Hippocampal formation (tissue), 2 donors: ENCODE data around the gene NUP37.
"Not testable (repeated sequence)": the region's sequence is repeated elsewhere in the genome, so short reads cannot be mapped to it uniquely, and the experiment has no call there.

Experiments
- DNase-seq, 2 donors: peaks; one replicate each; lab custom pipeline; 2025; lab: John Stamatoyannopoulos, UW

NUP37 gene

GRCh38 chr12:102089228-102089835, 30.6 kb downstream of the NUP37 start:
- not testable (repeated sequence) for DNase-seq

DNA sequence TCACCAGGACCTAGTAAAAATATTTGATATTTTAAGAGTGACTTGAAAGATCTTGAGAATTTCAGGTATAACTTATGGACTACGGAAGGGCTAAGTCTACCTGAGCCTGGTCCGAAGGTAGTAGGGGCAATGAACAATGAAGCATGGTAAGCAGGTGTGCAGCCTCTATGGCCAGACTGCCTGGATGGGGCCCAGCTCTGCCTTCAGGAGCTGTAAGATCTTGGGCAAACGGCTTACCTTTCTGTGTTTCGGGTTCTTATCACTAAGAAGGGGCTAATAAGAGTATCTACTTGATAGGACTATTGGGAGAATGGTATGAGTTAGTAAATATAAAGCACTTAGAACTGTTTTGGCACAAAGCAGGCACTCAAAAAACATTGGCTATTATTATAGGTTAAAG, 39.1 kb downstream of the NUP37 start:
- no peak for DNase-seq

DNA sequence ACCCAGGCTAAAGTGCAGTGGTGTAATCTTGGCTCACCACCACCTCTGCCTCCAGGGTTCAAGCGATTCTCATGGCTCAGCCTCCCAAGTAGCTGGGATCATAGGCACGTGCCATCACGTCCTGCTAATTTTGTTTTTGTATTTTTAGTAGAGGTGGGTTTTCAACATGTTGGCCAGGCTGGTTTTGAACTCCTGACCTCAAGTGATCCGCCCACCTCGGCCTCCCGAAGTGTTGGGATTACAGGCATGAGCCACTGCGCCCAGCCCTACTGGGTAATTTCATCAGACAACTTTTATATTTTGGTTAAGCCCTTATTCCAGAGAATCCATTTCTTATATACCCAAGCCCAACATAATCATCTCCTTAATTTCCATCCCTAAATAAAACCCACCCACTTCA, 47.8 kb downstream of the NUP37 start:
- DNase-seq = not testable (repeated sequence)

DNA sequence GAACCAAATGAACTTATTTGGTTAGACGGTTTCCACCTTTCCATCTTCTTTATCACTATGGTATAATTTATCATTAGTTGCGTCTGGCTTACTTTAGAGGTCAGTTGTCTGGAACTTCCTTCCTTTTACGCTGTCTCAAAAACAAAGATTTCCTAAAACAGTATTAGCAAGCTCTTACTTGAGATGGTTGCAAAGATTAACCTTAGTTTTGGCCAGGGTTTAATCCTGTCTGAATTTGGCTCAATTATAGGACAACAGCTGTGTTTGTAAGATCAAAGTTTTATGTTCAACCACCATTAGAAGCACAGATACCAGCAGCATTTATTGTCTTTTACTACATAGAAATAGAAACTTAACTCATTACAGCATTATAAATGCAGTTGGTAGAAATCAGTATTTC, 50.2 kb downstream of the NUP37 start:
- DNase-seq = no peak

DNA sequence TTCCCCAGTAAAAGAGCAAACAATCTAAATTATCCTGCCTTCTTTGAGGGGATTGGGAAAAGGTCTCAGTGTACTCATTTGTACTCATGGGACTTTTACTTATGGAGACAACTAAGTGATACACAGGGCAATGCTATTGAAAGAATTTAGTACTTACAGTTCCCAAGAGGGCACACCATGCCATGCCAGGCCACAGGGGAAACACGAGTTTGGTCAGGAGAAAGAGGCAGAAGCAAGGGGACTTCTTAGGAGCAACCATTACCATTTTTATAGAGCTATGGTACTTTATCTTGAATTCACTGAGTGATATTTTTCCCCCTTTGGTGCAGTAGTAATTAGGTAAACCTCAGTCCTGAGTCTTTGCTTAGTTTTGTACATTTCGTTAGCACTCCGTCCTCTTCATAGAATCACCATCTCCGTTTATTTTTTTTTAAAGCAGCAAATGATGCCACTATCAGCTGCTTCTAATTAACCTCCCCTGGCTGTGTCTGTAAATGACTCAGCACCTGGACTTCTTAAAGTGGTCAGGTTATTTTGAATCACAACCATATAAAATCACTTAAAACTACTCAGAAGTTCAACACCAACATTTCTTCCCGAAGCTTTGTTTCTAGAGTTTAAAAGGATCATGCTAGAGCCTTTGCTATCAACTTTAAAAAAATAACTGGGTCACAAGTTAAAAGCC, 52.2 kb downstream of the NUP37 start:
- no peak for DNase-seq

DNA sequence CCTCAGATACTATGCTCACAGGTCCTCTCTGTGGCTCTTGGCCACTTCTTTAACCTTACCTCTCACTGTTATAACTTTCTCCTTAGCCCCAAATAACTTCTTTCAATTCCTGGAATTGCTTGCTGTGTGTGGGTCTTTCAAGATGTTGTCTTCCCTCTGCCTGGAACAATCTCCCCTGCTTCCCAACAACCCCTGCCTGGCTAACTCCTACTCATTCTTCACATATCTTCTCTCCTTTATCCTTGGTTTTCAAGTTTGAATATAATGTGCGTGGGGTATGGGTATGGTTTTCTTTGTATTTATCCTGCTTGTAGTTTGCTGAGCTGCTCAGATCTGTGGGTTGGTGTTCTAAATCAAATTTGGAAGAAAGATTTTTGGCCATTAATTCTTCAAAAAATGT, 55.4 kb downstream of the NUP37 start:
- DNase-seq = no peak

DNA sequence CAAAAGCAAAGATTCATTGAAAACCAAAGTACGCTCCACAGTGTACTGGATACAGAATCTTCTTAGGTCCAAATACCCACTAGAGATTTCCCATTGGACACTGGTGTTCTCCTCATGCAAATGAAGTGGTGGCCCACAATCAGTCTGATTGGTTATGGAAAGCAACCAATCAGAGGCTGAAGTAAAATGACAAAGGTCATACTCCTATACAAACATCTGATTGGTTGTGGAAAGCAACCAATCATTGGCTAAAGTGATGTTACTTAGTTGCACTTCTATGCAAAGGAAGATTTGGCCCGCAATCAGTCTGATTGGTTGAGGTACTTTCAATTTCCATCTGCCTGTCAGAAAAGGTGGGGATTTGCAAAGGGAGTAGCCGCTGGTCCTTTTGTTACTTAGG, 56.8 kb downstream of the NUP37 start:
- DNase-seq = no peak

- no peak for DNase-seq
These were observed 57.5 kb downstream of the NUP37 start for GRCh38 chr12:102062419-102062806.

DNA sequence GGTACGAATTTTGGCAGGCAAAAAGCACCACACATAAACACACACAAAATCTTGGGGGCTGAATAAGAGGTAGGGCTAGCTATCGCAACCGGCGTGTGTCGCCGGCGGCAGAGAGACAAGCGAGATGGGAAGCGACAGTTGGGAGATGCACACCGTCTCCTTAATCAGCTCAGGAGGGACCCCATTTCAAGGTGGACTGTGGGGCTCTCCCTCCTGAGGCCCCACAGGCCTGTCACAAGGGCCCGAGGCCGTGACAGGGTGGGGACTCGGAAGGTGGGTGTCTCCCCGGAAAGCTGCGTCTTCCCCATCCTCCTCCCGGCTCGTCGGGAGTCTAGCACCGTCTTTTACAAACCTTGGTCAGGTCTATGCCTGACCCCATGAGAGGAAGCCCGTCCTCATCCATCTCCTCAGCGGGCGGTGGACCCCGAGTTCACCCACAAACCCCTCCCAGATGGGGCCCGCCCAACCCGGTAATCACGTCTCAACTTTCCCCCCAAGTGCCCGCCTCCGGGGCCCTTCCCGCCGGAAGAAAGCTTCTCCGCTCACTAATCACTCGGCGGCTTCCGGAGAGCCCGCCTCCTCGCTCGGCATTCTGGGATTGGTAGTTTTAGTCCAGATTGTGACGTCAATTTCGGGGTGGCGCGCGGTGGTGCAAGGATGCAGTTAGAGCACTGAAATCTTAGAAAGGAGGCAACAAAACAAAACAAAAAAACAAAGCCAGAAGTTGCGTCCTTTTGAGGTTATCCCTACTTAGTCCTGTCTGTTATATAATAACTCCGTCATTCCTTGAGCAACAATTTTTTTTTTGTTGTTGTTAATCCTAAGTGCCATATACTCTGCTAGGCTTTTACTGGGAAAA, 58.1 kb downstream of the NUP37 start, which contains the start of gene WASHC3:
Gene WASHC3 (minus strand): TSS at position 432 of the 859 bp plus-strand sequence. CDS start 29 bp downstream, at position 403.
- DNase-seq = peak; percentile 94

DNA sequence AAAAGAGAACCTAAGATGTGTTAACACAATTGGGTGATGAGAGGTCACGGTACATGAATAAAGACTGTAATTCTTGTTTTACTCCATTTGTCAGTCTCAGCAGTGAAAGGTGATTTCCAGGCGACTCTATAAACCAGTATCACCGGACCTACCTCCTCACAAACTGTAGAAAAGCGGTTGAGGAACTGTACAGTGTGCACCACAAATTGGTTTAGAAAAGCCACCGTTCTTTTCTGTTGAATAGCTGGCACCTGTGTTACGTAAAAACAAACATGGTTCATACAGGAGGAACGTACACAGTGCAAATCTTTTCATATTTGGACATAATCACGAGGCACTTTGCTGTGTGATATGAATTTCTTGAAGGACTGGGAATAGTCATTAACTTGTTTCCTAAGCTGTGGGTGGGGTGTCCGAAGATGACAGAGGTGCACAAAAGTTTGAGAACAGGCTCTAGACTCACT, 58.8 kb downstream of the NUP37 start:
- DNase-seq = no peak

DNA sequence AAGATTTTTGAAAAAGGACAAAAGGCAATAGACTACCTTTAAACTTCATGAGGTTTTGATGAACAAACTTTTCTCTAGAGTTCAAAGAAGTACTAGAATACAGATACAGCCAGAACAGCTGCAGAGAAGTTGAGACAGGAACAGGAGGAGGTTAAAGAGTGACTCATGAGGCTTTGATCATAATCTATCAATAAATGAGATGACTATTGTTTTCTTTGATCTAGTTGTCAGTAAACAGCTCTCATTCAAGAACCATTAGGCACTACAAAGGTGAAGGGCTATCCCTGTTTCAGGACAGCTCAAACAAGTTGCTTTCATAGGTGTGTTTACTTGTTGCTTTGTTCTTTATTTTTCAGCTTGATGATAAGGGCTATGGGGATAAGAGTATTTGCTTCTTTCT, 60.6 kb downstream of the NUP37 start:
- DNase-seq = no peak

GRCh38 chr12:102054345-102054744, 65.6 kb downstream of the NUP37 start:
- no peak for DNase-seq

DNA sequence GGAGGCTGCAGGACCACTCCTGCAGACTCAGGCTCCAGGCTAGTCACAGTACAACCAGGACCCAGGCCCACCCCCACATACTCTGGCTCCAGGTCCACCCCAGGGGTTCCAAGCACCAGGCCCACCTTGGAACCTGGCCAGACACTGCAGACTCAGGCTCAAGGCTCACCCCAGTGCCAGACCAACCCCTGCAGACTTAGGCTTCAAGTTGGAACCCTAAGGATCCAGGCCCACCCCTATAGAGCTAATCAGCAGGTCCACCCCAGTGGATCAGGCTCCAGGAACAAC, 66.9 kb downstream of the NUP37 start:
- no peak for DNase-seq

GRCh38 chr12:102052192-102053061, 67.5 kb downstream of the NUP37 start:
- no peak for DNase-seq

- DNase-seq = no peak
These were observed 68.4 kb downstream of the NUP37 start for GRCh38 chr12:102051431-102051965.

DNA sequence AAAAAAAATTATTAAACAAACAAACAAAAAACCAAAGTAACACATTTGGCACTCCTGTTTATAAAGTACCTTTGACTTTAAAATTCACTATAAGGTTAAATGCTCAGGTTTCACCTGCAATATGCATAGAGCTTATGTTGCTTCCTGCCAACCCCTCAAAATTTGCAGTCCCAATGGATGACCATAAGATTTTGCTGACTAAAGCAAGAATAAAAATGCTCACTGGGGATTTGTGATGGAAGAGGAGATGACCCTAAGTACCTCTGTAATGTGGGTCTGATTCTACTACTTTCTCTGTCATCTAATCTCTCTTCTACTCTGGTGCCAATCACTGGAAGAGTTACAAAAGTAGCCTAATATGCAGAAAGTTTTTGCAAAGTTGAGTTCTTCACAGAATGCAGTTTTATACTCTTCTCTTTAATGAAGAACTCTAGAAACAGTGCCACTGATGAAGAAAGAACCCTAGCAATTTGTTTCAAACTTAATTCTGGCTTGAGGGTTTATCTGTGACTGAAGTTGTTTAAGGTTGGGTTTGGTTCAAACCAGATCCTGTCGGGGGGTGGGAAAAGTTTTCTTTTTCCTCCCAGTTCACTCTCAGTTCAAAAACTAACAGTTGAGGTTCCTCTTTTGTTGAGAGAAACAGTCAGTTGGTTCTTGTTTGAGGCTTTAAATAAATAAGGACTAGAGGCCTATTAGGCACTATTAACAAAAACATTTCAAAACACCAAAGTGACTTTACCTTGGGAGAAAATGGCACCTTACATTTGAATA, 69.1 kb downstream of the NUP37 start:
- DNase-seq = no peak

GRCh38 chr12:102043928-102044327, 76.0 kb downstream of the NUP37 start:
- no peak for DNase-seq

DNA sequence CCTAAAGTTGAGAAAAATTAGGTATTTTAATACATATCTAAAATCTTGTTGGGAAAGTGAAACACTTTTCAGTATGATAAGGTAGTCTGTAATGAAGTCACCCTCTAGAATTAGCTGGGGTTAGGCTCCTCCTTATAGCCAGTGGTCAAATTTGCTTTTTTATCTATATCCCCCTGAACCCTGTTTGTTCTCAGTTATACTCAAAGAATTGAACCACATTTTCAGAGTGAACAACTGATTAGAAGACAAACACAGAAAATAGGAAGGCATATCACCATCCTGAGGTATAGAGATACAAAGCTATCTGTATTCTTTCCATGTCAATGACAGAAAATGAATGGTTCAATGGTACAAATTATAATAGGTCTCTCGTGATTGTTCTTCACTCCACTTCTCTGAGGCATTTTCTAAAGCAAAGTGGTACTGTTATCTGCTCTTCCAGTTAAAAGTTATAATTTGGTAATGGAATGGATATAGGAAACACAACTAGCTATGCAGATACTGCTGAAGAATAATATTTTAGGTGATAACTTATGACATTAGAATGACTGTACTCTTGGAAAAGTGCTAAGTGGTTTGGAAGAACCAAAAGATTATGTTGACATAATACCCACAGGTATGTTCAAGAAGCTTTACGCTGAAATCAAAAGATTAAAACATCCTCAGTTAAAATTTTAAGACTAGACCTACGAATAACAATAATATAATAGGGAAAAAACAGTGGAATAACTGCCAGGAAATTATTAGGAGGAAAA, 85.7 kb downstream of the NUP37 start:
- DNase-seq = no peak

- no peak for DNase-seq
These were observed 88.1 kb downstream of the NUP37 start for GRCh38 chr12:102031852-102032251.

GRCh38 chr12:102029141-102029540, 90.8 kb downstream of the NUP37 start:
- DNase-seq = no peak
